GM19239 (cell line): ENCODE results near the gene ATP2B3.

Experiments
- DNase-seq: peaks from one replicate; pipeline ENCODE4 v3.0.0; 2011; ENCODE audit warnings: low spot score; ENCODE audit not compliant: insufficient read length
- FAIRE-seq: peaks from 2 replicates; lab custom pipeline; 2011; peaks lifted over from hg19 to GRCh38; lab: Jason Lieb, UNC

The ATP2B3 gene

GRCh38 chrX:153588021-153588781, 70.8 kb downstream of the ATP2B3 start:
- FAIRE-seq (no peak), DNase-seq (no peak)

DNA sequence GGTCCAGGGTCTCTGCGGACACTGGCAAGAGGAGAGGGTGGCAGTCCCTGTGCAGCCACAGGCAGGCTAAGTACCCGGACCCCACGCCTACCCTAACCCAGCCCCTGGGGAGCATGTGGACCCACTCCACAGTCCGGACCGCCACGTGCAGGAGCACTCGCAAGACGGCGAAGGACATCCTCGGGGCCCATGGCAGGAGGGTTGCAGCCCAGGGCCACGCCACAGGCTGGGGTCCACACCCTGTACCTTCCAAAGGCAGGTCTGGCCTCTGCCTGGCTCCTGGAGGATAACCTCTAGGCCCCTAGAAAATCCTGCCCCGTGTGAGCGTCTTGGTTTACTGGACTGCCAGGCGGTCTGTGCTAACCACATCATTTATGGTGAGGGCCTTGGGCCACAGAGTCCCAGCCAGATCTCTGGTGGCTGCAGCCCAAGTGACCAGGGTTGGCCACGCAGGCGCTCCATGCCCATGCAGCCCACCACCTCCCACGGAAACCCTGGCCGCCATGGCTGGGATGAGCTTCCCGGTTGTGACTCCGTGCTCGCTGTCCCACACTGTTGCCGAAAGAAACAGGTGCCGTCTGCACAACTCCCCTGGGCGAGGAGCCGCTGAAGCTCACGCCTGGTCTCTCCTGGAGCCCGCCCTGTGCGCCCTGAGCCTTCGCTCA, 71.5 kb downstream of the ATP2B3 start:
- FAIRE-seq = no peak

GRCh38 chrX:153590961-153591956, 73.8 kb downstream of the ATP2B3 start:
- DNase-seq (no peak), FAIRE-seq (peak; percentile 70)

More for the DNA sequence above, 71.5 kb downstream of the ATP2B3 start:
- no peak for DNase-seq

GRCh38 chrX:153592091-153592833, 74.8 kb downstream of the ATP2B3 start:
- DNase-seq = no peak
- no peak for FAIRE-seq

- FAIRE-seq = no peak
- DNase-seq = no peak
These were observed 75.7 kb downstream of the ATP2B3 start for GRCh38 chrX:153592966-153593688.

DNA sequence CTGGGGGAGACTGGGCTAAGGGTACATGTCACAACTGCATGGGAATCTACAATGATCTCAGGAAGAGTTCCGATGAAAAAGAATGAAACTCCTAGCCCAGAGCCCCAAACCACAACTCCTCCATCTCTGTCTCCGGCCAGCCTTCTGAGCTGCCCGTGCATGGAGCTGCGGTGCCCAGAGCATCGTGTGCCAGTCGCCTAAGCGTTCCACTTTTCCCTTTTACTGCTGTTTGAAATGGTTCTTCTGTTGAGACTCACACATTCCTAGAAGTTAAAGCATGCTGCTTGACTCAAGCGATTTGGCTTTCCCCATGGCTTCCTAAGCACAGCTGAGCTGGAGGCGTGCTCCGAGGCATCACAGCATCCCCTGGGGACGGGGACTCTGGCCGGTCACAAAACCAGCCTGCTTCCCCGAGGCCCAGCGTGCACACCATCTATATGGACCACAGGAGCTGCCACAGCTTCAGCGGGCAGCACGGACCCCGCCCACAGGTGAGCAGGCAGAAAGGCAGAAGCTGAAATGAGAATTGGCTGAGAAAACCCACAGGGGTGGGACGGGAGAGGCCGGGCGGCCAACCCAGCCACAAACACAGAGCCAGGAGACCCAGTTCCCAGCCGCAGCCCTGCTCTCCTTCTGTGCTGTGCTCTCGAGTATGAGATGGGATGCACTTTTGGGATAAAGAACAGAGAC, 76.5 kb downstream of the ATP2B3 start:
- DNase-seq (no peak), FAIRE-seq (no peak)

GRCh38 chrX:153595387-153595786, 77.9 kb downstream of the ATP2B3 start:
- DNase-seq (no peak), FAIRE-seq (no peak)

- no peak for FAIRE-seq
These were observed 78.7 kb downstream of the ATP2B3 start for GRCh38 chrX:153595859-153596857.

DNA sequence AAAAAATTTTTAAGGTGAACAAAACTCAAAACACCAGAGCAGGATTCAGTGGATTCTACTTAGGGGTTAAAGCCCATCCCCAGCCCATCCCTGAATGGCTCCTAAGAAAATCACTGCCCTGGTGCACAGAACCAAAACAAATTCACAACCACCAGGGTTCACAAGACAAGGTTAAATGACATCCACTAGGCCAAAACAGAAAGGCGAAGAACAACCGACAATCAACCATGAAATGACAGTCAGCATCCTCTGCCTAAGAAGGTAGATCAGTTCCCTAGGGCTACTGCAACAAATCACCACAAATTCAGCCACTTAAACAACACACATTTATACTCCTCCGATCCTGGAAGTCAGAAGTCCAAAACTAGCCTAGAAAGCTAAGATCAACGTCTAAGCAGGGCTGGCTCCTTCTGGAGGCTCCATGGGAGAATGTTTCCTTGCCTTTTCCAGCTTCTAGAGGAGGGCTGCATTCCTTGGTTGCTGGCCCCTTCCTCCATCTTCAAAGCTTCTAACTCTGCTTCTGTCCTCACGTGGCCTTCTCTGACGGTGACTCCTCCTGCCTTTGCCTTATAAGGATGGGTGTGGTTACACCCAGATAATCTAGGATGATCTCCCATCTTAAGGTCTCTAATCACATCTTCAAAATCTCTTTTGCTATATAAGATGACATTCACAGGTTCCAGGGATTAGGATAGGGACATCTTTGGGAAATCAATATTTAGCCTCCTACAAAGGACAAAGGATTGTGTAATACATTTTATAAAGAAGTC, 79.7 kb downstream of the ATP2B3 start:
- peak; percentile 86 for FAIRE-seq
- no peak for DNase-seq

More at GRCh38 chrX:153595859-153596857, 78.7 kb downstream of the ATP2B3 start:
- no peak for DNase-seq

- FAIRE-seq (peak; percentile 47), DNase-seq (no peak)
These were observed 81.2 kb downstream of the ATP2B3 start, which contains the start of gene CCNQ for GRCh38 chrX:153598541-153599191. Gene CCNQ (minus strand): TSS chrX:153599139. CDS start chrX:153599073, 66 bp downstream.

DNA sequence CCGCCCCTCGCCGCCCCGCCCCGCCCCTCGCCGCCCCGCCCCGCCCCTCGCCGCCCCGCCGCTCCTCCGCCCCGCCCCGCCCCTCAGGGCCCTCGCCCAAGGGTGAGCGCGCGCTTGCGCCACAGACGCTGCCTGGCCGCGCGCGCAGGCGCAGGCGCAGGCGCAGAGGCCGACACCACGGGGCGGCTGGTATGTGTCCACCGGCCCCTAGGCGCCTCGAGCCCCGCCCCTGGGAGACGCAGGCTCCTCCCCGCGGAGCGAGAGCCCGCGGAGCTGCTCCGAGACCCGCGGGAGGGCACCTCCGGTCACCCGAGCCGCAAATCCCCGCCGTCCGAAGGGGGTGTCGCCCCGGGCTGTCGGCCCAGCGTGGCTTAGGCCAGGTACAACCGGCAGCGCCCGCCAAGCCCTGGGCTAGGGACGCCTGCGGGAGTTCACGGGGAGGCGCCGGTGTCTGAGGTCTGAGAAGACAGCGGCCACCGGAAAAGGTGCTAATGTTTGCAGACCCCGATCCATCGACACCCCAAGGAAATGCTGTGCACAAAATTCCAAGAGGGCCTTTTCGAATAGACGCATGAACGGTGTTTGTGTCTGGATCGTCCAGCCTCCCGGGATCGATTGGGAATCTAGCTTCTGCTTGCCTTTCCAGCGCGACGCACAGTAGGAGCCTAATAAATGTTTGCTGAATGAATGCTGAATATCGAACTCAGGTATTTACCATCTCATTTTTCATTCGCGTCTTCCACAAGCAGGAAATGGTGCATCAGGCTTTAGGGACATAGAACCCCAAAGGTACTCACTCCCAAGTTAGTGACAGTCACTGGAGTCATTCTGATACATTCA, 82.0 kb downstream of the ATP2B3 start:
- peak; percentile 84 for DNase-seq
- FAIRE-seq = peak; percentile 94

DNA sequence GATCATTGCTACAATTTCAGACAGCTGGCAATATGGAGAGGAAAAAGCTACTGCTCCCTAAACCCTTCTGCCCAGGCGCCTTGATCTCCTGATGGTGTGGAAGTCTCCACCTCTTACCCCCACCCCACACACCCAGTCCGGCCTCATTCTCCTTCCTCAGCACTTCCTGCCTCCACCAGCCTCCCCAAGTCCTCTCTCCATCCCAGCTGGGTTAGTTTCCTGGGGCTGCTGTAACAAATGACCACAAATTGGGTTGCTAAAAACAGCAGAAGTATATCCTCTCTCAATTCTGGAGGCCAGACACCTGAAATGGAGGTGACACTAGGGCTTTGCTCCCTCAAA, 82.6 kb downstream of the ATP2B3 start:
- FAIRE-seq = no peak
- no peak for DNase-seq

GRCh38 chrX:153600921-153601320, 83.5 kb downstream of the ATP2B3 start:
- no peak for DNase-seq
- peak; percentile 49 for FAIRE-seq

DNA sequence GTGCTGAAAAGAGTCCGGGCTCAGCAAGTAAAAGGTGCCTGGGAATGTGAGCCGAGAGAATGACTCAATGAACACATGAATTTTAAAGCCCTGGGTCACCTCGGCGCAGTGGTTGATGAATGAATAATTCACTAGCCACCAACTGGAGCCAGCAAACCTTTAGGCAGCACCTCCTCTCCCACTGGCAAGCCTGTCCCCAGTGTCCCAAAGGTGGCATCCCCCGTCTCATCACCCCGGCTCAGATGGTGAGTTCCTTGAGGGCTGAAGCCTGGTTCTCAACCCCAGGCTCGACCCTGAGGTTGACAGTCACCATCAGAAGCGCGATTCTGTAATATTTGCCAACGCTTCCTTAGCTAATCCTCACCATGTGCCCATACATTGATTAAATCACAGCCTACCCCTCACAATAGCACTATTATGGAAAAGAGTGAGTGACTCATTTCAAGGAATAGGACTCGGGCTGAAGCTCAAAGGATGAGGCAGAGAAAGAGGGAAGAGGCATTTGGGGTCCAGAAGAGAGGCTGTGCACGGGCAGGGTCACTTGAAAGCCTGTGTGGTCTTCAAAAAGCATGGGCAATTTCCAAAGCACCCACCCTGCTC, 84.2 kb downstream of the ATP2B3 start:
- FAIRE-seq (no peak), DNase-seq (no peak)

GRCh38 chrX:153602601-153603000, 85.2 kb downstream of the ATP2B3 start:
- no peak for FAIRE-seq
- DNase-seq = no peak
